Esophagus squamous epithelium (tissue), 4 donors: Measurements from ENCODE around the gene LMF1.

Experiments
- CTCF ChIP-seq, 6 experiments: fragments of 450-650 bp in 4 of 6; fragments of 200-600 bp in 2 of 6; sonication (generic) in 2 of 6; IDR thresholded peaks; one replicate each; pipeline ENCODE4 v1.5.1; 2016 to 2019; ENCODE audit warnings: antibody characterized with exemption in 6 of 6, mild to moderate bottlenecking in 4 of 6, moderate library complexity in 4 of 6
- POLR2A ChIP-seq, 4 donors: fragments of 450-650 bp; IDR thresholded peaks; one replicate each; pipeline ENCODE4 v1.6.1; 2017; ENCODE audit warnings: antibody characterized with exemption in 4 of 4, mild to moderate bottlenecking in 4 of 4, moderate library complexity in 3 of 4

GRCh38 chr16:842061-842476, 128.7 kb downstream of the LMF1 start:
- TF ChIP-seq CTCF (IDR thresholded peaks at IDR 0.05) (no peak), POLR2A (IDR thresholded peaks at IDR 0.05) (no peak)
